ENCODE results near the gene ADAM12.

The ADAM12 gene, protein sequence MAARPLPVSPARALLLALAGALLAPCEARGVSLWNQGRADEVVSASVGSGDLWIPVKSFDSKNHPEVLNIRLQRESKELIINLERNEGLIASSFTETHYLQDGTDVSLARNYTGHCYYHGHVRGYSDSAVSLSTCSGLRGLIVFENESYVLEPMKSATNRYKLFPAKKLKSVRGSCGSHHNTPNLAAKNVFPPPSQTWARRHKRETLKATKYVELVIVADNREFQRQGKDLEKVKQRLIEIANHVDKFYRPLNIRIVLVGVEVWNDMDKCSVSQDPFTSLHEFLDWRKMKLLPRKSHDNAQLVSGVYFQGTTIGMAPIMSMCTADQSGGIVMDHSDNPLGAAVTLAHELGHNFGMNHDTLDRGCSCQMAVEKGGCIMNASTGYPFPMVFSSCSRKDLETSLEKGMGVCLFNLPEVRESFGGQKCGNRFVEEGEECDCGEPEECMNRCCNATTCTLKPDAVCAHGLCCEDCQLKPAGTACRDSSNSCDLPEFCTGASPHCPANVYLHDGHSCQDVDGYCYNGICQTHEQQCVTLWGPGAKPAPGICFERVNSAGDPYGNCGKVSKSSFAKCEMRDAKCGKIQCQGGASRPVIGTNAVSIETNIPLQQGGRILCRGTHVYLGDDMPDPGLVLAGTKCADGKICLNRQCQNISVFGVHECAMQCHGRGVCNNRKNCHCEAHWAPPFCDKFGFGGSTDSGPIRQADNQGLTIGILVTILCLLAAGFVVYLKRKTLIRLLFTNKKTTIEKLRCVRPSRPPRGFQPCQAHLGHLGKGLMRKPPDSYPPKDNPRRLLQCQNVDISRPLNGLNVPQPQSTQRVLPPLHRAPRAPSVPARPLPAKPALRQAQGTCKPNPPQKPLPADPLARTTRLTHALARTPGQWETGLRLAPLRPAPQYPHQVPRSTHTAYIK

DNA sequence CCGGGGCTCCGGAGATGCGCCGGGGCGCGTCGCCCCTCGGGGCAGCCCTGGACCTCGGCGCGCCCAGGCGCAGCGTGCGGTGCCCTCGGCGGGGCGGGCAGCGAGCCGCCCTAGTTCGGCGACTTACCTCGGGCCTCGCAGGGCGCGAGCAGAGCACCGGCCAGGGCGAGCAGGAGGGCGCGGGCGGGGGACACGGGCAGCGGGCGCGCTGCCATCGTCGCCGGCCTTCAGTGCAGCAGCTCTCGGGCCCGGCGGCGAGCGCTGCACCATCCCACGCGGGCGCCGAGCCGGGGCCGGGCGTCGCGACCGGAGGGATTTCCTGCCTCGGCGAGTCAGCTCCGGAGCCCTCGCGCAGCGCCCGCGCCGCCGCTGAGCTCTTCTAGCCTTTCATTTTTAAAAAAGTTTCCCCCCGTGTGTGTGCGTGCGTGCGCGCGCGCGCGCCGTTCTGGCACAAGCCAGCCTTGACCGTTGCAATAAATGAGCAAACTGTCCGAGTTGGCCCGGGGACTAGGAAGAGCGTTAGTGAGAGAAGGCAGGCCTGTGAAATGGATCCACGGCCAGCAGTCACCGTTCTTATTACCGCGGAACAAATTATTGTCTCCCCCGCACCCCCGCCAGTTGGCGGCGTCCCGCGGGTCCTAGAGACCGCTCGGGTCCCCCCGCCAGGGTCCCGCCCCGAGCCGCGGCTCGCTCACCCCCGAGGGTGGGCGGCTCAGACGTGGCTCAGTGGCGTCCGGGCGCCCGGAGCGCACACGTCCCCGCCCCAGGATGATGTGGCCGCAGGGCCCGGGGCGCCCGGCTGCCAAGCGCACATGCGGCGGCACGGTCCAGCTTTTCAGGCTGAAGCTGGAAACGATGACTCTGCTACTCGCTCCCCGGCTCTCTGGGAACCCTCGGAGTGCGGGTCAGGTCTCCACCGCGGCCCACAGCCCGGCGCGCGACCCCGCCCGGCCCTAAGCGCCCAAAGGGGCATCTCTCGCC is at the start of gene ADAM12:
ADAM12 (minus strand) TSS at position 547 of the 981 bp plus-strand sequence; CDS start at position 215, 332 bp downstream.
- peak; percentile 9 for DNase-seq (ENCODE audit: low spot score)

DNA sequence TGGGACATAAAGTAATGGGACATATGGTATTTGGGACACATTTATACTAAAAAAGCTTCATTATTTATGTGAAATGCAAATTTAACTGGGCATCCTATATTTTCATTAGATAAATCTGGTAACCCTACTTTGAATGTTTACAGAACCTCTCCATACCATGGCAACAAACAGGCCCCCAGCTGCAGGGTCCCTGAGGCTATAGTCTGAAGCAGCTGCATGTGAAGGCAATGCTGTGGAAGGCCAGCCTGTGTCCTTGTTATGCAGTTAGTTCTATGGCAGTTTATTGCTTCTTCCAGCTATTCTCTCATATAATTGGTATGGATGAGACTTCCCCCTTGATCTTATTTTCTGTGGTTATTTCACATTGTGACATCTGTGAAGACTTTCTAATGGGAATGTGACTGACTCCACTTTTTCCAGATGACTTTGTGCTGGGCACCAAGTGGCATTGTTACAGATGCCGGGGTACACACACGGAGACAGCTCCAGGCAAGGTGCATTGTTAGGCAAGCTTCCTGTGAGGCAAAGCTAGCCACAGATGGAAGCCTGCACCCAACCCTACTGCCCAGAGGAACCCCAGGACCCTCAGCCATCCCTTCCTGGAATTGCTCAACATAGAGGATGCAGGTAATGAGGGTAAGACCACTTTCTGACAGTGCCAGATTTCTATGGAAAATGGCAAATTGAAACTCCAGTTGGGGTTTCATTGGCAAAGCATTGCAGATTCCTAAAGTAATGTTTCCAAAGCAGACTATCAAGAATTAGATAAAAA is 49.5 kb upstream of the ADAM12 start:
- DNase-seq (ENCODE audit: low spot score): no peak

DNA sequence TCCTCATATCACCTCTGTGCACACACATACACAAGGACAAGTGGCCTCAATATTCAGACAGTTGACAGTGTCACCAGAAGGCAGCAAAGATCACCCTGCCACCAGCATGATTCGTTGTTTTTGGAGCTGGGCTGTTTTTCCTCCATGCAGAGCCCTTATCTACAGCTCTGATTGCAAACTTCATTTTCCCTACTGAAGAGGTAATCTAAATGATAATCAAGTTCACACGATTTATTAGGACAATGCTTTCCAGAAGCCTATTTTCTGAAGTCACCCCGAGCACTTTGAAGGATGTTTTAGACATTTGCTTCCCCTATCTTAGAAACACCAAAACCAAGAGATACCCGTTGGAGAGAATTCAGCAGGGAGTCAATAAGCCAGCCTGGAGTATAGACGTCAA is 46.0 kb upstream of the ADAM12 start:
- DNase-seq (ENCODE audit: low spot score): no peak

DNA sequence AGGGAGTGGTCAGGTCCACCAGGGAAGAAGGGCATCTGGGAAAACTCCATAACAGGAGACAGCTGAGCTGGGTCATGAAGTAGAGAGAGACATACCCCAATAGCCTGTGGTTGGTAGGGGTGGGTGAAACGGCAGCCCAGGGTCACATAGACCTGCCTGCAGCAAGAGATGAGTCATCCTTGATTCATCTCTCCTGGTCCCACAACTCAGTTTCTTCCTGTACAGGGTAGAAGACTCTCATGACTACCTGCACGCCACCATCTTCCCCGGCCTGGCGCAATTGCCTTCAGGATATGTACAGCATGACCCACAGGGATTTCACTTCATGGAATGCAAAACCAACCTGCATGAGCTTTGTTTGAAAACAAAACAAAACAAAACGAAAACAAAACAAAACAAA is 45.1 kb upstream of the ADAM12 start:
- DNase-seq (ENCODE audit: low spot score): peak; percentile 74

DNA sequence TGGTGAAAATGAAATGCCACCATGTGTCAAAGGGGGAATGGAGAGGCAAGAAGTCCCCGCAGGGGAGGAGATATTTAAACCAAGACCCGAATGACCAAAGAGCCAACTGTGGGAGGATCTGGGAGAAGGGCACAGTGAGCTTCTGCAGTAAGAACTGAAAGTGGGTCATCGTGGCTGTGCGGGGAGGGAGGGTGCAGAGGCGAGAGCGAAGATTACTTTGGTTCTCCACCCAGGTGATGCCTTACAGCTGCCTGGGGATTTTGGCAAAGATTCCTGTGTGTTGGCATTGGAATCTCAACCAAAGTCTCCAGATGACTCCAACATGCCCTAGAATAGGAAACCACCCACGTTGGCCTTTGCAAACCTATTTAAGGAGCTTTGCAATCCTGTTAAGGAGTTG is 44.2 kb upstream of the ADAM12 start:
- DNase-seq (ENCODE audit: low spot score): no peak

DNA sequence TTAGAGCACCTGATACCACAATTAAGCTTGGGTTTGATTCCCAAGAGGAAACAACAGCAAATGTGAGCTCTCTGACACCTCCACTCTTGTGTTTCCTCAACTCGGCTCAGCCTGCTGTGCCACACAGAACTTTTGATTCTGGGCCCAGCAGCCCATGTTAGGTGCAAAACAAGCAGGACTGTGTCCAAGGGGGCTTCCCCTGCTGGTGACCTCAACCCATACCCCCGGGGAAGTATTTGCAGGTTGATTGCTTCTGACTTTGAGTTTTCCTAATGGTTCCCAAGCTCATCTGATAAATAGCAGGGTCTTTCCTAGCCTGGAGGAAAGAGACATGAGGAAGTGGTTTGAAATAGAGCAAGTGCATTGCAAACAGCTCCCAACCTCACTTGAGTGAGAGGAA is 43.5 kb upstream of the ADAM12 start:
- DNase-seq (ENCODE audit: low spot score): no peak

DNA sequence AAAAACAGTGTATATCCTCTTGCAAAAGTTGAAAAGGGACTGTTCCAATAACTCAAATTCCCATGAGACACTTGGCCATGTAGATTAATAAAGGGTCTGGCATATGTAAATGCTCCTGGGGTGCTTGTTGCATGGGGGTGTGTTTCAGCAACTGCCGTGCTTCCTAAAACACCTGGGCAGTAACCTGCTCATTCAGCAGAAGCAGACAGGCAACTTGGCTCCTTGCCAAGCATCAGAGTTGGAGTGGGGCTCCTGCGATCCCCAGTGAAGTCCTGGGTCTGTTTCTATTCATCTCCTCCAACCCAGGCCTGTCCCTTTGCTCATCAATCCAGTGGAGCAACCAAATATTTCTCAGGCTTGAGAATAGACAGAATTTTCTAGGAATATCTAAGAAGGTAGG is 42.2 kb upstream of the ADAM12 start:
- no peak for DNase-seq (ENCODE audit: low spot score)

DNA sequence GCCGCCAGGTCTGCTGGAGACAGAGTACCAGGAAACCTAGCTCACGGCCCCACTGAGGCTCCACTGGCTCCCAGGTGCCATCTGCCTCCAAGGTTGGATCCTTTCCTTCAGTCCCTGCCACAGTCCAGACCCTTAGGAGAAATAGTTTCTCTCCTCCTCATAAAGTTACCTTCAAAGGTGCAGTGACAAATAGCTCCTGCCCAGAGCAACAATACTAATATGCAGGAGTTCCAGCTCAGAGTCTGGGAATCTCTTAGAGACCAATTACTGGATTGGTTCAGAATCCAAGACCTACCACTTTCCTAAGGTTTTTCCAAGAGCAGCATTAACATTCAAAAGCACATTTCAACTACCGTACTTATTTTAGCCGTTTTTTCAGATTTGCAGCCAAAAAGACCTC is 41.0 kb upstream of the ADAM12 start:
- DNase-seq (ENCODE audit: low spot score): no peak

DNA sequence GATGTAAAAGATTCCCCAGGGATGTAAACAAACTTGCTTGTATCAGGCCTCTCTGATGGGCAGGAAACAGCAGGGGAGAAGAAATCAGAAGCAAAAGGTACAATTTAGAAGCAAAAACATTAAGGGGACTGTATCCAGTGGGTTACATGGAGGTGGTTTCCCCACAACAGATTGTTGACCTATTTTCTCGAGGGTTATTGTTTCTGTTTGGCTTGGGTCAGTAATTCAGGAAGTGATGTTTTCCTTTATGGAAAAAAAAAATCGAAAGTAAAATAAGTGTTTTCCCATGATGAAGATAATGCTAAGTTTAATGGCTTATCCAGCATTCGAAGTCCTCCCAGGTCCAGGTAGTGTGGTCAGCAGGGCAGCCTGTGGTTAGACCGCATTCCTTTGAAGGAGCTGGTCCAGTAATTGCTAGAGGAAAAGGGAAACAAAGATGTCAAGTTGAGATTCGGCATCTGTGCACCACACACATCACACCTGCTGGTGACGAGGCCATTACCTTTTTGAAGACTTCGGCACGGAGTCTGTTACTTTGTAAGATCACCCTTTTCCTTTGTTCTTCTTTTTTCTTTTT is 37.3 kb upstream of the ADAM12 start:
- peak; percentile 40 for DNase-seq (ENCODE audit: low spot score)

DNA sequence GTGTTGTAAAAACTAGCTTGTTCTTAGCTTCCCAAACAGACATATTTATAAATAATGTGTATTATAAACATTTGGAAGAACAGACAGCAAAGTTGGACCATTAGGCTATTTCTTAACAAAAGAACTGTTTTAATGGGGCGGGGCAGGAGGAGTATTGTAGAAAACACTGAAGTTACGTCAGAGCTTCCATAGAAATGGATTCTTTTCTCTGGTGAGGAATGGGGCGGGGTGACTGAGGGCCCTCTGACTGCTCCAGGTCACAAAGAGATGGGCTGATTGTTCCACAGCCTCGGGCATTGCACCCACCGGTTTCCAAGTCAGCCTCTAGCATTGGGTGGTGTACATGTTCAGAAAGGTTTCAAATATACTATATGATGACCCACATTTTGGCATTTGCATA is 36.8 kb upstream of the ADAM12 start:
- DNase-seq (ENCODE audit: low spot score): no peak

DNA sequence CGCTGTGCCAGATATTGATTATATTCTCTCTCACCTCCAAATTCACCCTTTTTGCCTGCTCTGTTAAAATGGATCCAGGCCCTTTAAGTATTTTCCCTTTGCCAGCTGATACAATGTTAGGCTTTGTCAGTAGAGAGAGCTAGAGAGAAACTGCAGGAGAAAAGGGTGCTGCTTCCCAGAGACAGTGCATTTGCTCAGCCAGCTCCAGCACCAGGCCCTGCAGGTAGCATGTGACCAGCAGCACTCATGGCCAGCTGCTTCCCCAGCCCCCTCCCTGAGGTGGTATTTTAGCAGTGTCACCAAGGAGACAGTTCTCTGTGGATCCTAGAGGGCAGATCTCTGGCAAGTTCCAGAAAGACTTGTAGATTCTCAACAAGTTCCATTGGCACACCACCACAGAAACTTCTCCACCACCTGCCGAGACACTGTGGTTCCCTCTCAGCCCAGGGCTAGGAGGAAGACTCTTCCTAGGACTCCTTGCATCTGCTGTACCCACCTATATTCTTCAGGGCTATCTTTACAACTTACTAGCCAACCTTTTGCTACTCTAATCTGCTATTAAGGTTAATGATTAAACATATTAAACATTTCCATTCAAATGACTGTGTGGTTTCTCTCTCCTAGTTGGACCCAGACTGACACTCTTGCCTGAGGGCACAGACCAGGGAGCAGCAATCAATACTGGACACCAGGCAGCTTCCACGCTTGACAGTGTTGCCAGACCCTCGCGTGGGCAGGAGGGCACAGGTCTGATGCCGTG is 35.6 kb upstream of the ADAM12 start:
- DNase-seq (ENCODE audit: low spot score): no peak

DNA sequence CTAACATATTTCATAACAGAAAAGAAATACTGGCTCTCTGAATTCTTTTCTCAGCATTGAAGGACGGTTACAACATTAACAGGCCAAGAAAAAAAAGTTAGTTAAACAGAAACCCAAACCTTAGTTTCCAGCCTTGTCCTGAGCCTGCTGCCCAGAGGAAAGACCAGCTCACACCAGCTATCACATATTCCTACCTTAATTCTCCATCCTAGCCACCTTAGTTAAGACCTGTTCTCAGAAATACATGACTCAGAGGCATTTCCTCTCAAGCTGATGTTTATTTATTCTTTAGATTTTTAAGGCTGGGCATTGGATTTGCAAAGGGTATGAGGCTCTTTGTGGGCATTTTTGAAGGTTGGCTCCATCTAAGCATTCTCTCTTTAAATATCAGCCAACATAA is 34.3 kb upstream of the ADAM12 start:
- DNase-seq (ENCODE audit: low spot score): no peak

DNA sequence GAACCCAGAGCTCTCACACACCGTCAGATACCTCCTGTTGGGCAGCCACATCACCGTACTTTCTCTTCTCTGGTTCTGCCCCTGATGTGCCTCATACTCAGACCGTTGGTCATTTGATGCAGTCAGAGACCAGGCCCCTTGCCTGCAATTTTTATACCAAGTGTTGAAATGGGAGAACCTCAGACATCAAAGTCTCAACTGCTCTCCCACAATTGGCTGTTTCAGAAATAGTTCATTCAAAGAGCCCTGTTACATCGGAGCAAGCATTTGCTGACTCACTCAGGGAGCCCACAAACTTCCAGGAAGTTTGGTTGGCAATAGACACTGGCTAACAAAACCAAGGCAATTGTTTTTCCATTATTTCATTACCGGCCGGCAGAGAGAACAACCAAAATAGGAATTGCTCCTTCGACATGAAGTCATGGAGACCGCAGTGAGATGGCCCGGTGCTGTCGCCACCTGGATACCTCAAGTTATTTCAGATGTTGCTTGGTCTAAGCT is 33.5 kb upstream of the ADAM12 start:
- DNase-seq (ENCODE audit: low spot score): peak; percentile 92

DNA sequence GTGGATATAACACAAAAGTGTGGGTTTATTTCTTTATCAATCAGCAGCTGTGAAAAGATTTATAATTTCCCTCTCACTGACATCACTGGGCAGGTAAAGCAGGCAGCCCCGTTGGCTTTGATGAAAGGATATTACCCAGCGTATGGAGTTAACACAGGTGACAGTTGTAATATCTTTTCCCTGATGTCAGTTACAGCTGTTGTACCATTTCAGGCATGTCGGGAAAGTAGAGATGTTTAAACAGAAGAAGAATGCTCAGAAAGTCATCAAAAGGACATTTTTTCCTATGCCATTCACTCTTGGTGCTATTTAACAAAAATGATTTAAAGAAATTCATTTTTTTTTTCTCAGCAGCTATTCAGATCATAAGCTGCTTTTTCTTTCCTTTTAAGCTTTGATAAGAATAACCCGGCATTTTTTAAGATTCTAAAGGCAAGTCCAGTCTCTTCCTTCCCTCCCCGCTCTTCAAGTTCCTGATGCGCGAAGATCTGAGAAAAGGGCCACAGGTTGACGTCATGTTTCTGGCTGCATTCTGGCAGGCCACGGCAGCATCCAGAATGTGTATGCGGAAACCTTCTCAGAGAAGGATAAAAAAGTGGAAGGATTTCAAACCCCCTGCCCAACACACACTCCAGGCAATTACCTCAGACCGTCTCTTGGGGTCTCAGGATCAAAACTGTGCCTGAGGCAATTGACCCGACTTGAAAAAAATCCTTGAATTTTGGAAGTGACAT is 32.5 kb upstream of the ADAM12 start:
- DNase-seq (ENCODE audit: low spot score): no peak

DNA sequence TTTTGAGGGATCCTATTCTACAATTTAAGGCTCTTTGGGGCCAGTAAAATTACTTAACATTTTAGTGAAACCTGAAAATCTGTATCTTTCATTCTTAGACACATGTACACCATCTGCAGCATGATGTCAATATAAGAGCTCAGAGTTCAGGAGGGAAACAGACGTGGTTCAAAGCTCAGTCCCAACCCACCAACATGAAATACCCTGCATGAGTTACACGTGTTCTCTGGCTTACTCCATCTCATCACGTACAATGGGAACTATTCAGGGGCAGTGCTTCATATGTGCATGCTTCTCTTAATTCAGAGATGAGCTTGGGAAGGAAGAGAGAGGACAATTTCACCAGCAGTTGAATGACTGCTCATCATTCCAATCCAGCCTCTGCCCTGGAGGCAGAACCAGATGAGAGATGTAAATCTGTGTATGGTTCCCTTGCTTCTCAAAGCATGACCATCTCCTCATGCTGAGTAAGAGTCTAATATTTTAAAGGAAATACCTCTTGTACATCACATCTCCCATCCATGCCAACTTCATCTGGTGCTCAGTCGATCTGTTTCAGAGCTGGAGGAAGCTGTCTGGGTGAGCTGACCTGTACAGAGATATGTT is 29.0 kb upstream of the ADAM12 start:
- no peak for DNase-seq (ENCODE audit: low spot score)

DNA sequence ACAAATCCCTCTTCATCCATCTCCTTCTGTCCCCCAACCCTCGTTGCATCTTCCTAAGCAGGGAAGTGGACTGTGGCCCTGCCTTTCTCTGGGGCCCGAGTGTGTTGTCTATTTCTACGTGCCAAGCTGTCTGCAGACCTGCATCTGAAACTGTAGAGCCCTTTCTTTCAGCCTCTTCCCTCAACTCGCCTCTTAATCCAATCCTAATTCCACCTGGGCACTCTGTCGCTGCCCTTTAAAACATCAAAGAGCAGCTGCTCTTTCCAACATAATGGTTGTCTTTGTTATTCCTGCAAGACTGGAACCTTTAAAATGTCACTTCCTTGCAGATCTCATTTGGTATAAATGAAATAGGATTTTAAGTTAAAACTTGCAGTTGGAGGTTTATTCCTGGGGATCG is 21.5 kb upstream of the ADAM12 start:
- peak; percentile 16 for DNase-seq (ENCODE audit: low spot score)

DNA sequence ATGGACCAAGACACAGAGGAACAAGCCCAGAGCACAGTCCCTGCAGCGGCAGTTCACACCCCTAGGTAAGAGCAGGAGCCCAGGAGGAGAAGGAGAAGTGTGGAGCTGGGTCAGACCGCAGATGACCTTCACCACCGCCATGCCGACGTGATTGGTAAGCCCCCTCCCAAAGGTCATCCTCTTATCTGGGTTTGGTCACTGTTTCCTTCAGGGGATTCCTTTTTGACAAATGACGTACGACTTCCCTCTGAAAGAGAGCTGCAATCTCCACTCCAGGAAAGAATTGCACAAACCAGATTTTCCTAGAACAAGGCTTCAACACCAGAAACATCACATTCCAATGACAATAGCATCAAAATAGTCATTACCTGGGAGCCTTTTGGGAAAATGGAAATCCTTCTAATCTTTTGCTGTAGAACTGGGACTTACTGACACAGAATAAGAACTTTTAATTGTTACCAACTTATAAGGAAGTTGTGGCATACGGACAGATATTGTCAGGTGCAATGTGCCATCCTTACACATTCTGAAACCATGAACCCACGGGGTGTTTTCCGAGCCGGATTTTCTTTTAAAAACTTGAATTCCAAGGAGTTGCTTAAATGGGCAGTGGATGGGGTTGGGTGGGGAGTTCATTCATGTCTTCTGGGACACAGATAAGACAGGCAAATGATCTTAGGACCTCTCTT is 20.8 kb upstream of the ADAM12 start:
- no peak for DNase-seq (ENCODE audit: low spot score)

DNA sequence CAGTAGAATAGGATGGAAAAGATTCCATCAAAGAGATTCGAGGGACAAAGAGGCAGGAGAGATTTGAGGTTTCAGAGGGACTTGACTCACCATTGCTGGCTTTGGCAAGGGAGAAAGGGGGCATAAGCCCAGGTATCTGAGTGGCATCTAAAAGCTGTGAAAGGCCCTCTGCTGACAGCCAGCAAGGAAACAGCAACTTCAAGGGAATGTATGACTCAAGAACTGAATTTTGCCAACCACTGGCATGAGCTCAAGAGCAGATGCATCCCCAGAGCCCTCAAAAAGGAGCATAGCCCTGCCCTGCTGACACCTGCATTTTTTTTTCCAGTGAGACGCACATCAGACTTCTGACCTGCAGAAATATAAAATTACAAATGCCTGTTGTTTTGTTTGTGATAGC is 19.6 kb upstream of the ADAM12 start:
- DNase-seq (ENCODE audit: low spot score): no peak
